GM12878 (cell line): ENCODE results near the gene PTCD1. TPM values are rescaled to one million over a fixed set of nuclear protein-coding genes. Genes with fewer than 3 reads are reported as not detected.
A peak's percentile ranks its signal among the peaks of the same experiment; 100 is the strongest.

Source experiments
- BACH1 ChIP-seq: fragments of 450-650 bp; IDR thresholded peaks from 2 replicates; pipeline ENCODE4 v1.6.1; 2017; ENCODE audit warnings: mild to moderate bottlenecking, borderline replicate concordance
- CBX3 ChIP-seq: fragments of 200-600 bp; sonication (generic); IDR thresholded peaks from 2 replicates; pipeline ENCODE4 v1.6.1; 2016; ENCODE audit warnings: low read depth, borderline replicate concordance
- NR2C2 ChIP-seq: IDR thresholded peaks from 2 replicates; pipeline ENCODE4 v1.6.1; 2011; ENCODE audit warnings: borderline replicate concordance, low read depth; ENCODE audit not compliant: control insufficient read depth, insufficient read length
- POU2F2 ChIP-seq: IDR thresholded peaks from 3 replicates; pipeline ENCODE4 v1.6.1; 2011; ENCODE audit warnings: low read depth, mild to moderate bottlenecking, low read length, borderline replicate concordance
- SMAD5 ChIP-seq: IDR thresholded peaks from 2 replicates; pipeline ENCODE4 v1.6.1; 2016; ENCODE audit warnings: antibody characterized with exemption, low read depth
- SREBF1 ChIP-seq: IDR thresholded peaks from 2 replicates; pipeline ENCODE4 v1.6.1; 2012; ENCODE audit warnings: mild to moderate bottlenecking, low read length
- SREBF2 ChIP-seq: IDR thresholded peaks from 2 replicates; pipeline ENCODE4 v1.6.1; 2012; ENCODE audit warnings: mild to moderate bottlenecking, low read length
- TAF1 ChIP-seq: IDR thresholded peaks from 2 replicates; pipeline ENCODE4 v1.6.1; 2011; ENCODE audit warnings: mild to moderate bottlenecking, low read depth, low read length, borderline replicate concordance
- TCF12 ChIP-seq: IDR thresholded peaks from 2 replicates; pipeline ENCODE4 v1.6.1; 2011; ENCODE audit warnings: low read depth, mild to moderate bottlenecking, low read length
- polyA plus RNA-seq, 11 experiments: library from polyadenylated mRNA; depleted of rRNA in 4 of 11; unstranded in 6 of 11; stranded (reverse) in 5 of 11; fragments of >200 nt; fragmentation: Nextera tagmentation in 4 of 11; fragmentation: Illumina TruSeq in 1 of 11; extraction: Ambion mirVana in 4 of 11; extraction: Trizol in 1 of 11; gene quantifications; 1 replicate in 1 of 11; 2 replicates in 10 of 11; pipeline versions ENCODE4 v1.2.1 to v1.2.3, GENCODE V29; 2011 to 2016; ENCODE audit warnings: inconsistent platforms in 2 of 11, missing spikeins in 2 of 11, low read depth in 1 of 11
- total RNA-seq, 4 experiments: library from RNA; depleted of rRNA in 3 of 4; stranded (reverse); fragments of >200 nt in 3 of 4; fragmentation: Illumina TruSeq in 1 of 4; extraction: Trizol in 1 of 4; gene quantifications; 2 replicates each; pipeline versions ENCODE4 v1.2.1 to v1.2.3, GENCODE V29; 2013 to 2021
- TF ChIP-seq, protein P1 (sequence below): fragments of 450-650 bp; IDR thresholded peaks from 2 replicates; pipeline ENCODE4 v1.6.1; 2017; ENCODE audit warnings: borderline replicate concordance
- TF ChIP-seq, protein P2 (sequence below): fragments of 450-650 bp; IDR thresholded peaks from 2 replicates; pipeline ENCODE4 v1.6.1; 2014; ENCODE audit warnings: mild to moderate bottlenecking
- TF ChIP-seq, protein P3 (sequence below): IDR thresholded peaks from 2 replicates; pipeline ENCODE4 v1.6.1; 2012; ENCODE audit warnings: mild to moderate bottlenecking, low read depth, low read length
- TF ChIP-seq, protein P4 (sequence below): fragments of 450-650 bp; IDR thresholded peaks from 2 replicates; pipeline ENCODE4 v1.6.1; 2018; ENCODE audit warnings: mild to moderate bottlenecking, low read depth, moderate library complexity; ENCODE audit not compliant: partially characterized antibody
- TF ChIP-seq, protein P5 (sequence below): IDR thresholded peaks from 2 replicates; pipeline ENCODE4 v1.6.1; 2012; ENCODE audit warnings: low read depth, low read length, improper control_type of control experiment
- TF ChIP-seq, protein P6 (sequence below): fragments of 450-650 bp; formaldehyde crosslinking; IDR thresholded peaks from 2 replicates; pipeline ENCODE4 v1.5.0; 2022; ENCODE audit warnings: mild to moderate bottlenecking, missing genetic modification characterization

Gene PTCD1
- total and polyA plus RNA-seq, 10 of the 15 experiments (the other 5 are each of a cell fraction or from before 2014, with no cell fraction given): 0.26 to 9.7 (median 5.0) TPM

DNA sequence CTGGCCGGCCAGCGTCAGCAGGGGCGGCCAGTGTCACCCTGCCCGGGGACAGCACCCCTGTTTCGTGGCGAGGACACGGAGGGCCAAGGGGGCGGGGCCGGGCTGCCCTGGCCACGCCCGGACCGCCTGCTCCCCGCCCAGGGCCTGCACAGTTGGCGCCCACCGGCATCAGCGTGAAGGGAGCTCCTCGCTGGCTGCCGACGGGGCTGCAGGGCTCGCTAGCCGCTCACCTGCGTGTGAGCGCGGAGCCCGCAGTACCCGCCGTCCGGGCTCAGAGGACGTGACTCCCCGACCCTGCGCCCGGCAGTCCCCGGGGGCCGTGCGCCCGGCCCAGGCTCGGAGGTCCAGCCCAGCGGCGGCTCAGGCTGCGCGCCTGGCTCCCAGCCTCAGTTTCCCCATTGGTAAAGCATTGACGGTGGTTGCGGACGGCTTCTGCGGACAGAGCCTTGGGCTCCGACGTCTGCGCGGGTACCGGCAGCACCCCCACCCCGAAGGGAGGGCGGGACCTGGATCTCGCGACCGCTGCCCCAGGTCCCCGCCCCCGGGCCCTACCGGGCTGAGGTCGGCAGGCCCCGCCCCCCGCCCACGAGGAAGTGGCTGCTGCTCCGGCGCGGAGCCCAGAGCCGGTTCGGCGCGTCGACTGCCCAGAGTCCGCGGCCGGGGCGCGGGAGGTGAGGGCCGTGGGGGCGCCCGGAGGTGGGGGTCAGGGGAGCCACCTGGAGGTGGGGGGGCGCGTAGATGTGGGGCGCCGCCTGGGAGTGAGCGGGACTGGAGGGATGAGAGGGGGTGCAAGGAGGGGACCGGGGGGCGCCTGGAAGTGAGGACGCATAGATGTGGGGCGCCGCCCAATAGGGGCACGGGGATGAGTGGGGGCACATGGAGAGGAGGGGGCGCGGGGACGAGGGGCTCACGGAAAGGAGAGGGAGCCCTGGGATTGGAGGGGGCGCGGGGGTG, 64.2 kb downstream of the PTCD1 start, which contains the start of gene ARPC1B (continued):
- TF ChIP-seq SREBF1 (no peak), SREBF2 (no peak), CBX3 (no peak), TAF1 (peak; percentile 70; the same call in 1 of the 2 replicates), SMAD5 (peak; percentile 91), BACH1 (peak; percentile 43), TCF12 (0 out of 2 replicates have a peak, but pooled peaks have one; percentile 2), NR2C2 (no peak), POU2F2 (no peak; the same call in 1 of the 3 replicates)
- TF ChIP-seq, protein P1, sequence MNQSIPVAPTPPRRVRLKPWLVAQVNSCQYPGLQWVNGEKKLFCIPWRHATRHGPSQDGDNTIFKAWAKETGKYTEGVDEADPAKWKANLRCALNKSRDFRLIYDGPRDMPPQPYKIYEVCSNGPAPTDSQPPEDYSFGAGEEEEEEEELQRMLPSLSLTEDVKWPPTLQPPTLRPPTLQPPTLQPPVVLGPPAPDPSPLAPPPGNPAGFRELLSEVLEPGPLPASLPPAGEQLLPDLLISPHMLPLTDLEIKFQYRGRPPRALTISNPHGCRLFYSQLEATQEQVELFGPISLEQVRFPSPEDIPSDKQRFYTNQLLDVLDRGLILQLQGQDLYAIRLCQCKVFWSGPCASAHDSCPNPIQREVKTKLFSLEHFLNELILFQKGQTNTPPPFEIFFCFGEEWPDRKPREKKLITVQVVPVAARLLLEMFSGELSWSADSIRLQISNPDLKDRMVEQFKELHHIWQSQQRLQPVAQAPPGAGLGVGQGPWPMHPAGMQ: no peak
- TF ChIP-seq, protein P2, sequence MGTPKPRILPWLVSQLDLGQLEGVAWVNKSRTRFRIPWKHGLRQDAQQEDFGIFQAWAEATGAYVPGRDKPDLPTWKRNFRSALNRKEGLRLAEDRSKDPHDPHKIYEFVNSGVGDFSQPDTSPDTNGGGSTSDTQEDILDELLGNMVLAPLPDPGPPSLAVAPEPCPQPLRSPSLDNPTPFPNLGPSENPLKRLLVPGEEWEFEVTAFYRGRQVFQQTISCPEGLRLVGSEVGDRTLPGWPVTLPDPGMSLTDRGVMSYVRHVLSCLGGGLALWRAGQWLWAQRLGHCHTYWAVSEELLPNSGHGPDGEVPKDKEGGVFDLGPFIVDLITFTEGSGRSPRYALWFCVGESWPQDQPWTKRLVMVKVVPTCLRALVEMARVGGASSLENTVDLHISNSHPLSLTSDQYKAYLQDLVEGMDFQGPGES: no peak
- TF ChIP-seq, protein P3, sequence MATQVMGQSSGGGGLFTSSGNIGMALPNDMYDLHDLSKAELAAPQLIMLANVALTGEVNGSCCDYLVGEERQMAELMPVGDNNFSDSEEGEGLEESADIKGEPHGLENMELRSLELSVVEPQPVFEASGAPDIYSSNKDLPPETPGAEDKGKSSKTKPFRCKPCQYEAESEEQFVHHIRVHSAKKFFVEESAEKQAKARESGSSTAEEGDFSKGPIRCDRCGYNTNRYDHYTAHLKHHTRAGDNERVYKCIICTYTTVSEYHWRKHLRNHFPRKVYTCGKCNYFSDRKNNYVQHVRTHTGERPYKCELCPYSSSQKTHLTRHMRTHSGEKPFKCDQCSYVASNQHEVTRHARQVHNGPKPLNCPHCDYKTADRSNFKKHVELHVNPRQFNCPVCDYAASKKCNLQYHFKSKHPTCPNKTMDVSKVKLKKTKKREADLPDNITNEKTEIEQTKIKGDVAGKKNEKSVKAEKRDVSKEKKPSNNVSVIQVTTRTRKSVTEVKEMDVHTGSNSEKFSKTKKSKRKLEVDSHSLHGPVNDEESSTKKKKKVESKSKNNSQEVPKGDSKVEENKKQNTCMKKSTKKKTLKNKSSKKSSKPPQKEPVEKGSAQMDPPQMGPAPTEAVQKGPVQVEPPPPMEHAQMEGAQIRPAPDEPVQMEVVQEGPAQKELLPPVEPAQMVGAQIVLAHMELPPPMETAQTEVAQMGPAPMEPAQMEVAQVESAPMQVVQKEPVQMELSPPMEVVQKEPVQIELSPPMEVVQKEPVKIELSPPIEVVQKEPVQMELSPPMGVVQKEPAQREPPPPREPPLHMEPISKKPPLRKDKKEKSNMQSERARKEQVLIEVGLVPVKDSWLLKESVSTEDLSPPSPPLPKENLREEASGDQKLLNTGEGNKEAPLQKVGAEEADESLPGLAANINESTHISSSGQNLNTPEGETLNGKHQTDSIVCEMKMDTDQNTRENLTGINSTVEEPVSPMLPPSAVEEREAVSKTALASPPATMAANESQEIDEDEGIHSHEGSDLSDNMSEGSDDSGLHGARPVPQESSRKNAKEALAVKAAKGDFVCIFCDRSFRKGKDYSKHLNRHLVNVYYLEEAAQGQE: no peak
- TF ChIP-seq, protein P4, sequence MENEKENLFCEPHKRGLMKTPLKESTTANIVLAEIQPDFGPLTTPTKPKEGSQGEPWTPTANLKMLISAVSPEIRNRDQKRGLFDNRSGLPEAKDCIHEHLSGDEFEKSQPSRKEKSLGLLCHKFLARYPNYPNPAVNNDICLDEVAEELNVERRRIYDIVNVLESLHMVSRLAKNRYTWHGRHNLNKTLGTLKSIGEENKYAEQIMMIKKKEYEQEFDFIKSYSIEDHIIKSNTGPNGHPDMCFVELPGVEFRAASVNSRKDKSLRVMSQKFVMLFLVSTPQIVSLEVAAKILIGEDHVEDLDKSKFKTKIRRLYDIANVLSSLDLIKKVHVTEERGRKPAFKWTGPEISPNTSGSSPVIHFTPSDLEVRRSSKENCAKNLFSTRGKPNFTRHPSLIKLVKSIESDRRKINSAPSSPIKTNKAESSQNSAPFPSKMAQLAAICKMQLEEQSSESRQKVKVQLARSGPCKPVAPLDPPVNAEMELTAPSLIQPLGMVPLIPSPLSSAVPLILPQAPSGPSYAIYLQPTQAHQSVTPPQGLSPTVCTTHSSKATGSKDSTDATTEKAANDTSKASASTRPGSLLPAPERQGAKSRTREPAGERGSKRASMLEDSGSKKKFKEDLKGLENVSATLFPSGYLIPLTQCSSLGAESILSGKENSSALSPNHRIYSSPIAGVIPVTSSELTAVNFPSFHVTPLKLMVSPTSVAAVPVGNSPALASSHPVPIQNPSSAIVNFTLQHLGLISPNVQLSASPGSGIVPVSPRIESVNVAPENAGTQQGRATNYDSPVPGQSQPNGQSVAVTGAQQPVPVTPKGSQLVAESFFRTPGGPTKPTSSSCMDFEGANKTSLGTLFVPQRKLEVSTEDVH: no peak
- TF ChIP-seq, protein P5, sequence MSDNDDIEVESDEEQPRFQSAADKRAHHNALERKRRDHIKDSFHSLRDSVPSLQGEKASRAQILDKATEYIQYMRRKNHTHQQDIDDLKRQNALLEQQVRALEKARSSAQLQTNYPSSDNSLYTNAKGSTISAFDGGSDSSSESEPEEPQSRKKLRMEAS: no peak
- TF ChIP-seq, protein P6, sequence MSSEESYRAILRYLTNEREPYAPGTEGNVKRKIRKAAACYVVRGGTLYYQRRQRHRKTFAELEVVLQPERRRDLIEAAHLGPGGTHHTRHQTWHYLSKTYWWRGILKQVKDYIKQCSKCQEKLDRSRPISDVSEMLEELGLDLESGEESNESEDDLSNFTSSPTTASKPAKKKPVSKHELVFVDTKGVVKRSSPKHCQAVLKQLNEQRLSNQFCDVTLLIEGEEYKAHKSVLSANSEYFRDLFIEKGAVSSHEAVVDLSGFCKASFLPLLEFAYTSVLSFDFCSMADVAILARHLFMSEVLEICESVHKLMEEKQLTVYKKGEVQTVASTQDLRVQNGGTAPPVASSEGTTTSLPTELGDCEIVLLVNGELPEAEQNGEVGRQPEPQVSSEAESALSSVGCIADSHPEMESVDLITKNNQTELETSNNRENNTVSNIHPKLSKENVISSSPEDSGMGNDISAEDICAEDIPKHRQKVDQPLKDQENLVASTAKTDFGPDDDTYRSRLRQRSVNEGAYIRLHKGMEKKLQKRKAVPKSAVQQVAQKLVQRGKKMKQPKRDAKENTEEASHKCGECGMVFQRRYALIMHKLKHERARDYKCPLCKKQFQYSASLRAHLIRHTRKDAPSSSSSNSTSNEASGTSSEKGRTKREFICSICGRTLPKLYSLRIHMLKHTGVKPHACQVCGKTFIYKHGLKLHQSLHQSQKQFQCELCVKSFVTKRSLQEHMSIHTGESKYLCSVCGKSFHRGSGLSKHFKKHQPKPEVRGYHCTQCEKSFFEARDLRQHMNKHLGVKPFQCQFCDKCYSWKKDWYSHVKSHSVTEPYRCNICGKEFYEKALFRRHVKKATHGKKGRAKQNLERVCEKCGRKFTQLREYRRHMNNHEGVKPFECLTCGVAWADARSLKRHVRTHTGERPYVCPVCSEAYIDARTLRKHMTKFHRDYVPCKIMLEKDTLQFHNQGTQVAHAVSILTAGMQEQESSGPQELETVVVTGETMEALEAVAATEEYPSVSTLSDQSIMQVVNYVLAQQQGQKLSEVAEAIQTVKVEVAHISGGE (CRISPR knock-in tag): no peak
